ENCODE results near the gene ATG9A.

Gene ATG9A

DNA sequence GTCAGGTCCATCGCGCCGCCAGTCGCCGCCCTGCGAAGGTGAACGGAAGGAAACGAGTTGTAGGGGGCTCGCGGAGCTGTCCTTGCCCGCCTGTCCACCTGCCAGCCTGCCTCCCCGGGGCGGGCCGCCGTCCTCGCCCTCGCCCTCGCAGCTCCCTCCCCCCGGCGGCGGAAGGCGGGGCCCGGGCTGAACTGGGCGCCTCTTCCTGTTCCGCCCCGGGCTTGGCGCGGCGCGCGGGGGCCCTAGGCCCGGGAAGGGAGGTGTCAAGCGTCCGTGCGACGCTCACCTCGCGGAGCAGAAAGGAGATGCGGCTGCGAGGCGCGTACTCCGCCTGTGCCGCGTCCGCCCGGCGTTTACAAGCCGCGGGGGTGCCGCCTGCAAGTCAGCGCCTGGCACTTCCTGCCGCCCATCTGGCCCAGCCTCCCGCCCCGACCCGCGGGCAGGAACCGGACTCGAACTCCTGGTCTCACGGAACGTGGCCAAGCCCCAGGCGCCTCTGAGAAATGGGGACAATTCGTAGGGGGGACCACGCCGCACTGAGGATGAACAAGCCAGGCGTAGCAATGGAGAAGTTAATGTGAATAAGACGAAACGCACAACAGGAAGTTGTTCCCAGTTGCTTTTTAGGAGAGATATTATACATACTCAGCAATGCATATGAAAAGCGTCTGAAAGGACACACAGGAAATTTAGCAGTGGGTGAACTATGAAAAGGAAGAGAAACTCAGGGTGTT is 52.5 kb downstream of the ATG9A start, which contains the start of gene CNPPD1:
CNPPD1 (minus strand) TSS at position 108 of the 734 bp plus-strand sequence; CDS start at position 11, 97 bp downstream.
- no peak for DNase-seq (ENCODE audit: low read depth, low spot score)

GRCh38 chr2:219175928-219176817 is 53.3 kb downstream of the ATG9A start:
- DNase-seq (ENCODE audit: low read depth, low spot score): no peak

DNA sequence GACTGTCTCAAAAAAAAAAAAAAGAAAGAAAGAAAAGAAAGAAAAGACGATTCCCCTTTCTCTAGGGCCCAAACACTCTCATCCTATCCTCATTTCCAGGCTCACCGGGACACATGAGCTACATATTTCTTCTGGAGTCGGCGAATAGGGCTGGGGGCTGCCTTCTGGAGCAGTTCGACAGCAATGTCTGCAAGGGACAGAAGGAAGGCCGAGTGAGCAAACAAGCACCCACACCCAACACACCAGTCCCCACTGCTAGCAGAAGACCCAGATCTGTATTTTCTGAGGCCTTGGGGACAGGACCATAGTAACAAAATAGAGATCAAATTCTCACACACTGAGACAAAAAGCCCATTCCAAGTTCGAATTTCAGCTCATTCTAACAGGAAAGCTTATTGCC is 54.0 kb downstream of the ATG9A start:
- no peak for DNase-seq (ENCODE audit: low read depth, low spot score)

- DNase-seq (ENCODE audit: low read depth, low spot score): no peak
Measured at GRCh38 chr2:219174801-219175200, 54.6 kb downstream of the ATG9A start.

DNA sequence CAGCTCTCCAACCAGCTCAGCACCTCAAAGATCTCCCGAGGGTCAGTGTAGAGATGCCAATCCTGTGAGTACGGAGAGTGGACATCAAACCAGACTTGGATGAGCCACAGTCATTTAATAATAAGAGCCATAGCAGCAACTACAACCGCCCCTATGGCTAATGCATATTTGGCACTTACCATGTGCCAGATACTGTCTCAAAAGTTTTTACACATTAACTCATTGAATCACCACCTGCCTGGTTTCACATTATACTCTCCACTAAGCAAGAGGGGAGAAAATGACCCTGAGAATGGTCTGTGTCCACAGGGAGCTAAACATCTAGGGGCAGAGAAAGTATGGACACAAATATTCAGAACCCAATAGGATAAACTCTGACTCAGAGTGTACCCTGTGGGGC is 55.3 kb downstream of the ATG9A start:
- DNase-seq (ENCODE audit: low read depth, low spot score): no peak

DNA sequence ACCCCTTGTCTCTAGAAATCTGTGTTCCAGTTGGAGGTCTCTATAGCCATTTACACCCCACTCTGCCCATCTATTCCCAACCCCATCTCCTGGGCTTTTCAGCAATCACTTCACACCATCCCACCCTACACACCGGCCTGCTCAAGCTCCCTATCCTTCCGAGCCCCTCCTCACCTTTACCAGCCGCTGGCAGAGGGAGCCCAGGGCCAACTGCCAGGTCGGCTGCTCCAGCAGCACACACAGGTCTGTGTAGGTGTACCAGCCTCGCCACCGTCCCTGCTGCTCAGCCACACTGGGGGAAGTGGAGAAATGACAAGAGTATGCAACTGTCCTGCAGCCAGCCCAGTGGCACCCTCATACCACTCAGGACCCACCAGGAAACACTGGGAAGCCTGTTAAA is 56.3 kb downstream of the ATG9A start:
- DNase-seq (ENCODE audit: low read depth, low spot score): no peak

DNA sequence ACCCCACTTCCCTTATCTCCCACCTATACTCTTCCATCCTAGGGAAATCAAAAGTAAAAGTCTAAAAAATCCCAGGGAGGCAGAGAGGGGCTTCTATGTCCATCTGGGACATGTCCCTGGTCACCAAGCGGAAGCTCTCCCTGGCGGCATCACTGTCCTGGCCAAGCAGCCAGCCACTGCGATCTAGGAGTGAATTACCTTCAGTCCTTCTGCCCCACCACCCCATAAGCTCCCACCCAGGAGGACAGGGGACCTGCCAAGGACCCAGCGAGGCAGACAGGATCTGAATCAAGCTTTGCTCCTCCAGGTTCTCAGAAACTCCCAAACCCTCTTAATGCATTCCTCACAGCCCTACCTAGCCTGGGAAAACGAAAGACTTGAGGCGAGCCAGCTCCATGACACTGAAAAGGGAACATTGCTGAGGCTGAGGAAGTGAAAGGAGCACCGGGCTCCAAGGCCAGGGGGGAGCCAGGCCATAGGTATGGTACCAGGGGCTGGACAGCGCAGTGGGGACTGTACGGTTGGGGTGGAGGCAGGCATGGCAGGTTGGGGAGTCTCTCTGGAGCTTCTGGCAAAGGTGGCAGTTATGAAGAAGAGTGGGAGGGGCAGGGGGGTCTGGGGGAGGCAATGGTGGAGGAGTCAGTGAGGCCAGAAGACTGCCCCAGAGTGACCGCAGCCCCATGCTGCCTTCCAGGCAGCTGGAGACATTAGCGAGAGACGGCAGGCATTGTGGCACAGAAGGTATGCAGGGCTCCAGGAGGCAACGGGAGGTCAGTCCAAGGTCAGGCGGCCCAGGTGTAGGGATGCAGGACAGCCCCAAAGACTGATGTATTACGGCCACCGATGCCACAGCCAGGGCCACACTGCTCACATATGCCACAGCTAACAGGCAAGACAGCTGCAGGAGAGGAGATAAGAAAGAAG is 56.9 kb downstream of the ATG9A start:
- DNase-seq (ENCODE audit: low read depth, low spot score): no peak

DNA sequence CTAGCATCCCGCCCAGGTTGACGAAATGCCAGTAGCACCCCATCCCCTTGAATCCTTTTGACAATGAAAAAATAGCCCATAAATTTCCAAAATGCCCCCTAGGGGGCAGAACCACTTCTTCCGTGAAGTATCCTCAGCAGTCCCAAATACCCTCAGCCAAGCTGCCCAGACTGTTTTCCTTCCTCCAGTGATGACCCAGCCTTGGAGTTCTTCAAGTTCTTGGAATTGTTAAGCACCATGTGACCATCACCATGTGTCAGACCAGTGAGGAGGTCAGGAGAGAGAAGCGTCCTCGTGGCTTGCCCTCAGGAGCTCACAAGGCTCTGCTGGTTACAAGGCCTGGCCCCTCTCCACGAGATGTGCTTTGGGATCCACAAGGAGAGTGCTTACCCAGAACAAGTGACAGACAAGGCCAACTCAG is 58.2 kb downstream of the ATG9A start:
- no peak for DNase-seq (ENCODE audit: low read depth, low spot score)

GRCh38 chr2:219169930-219170654 is 59.3 kb downstream of the ATG9A start, which contains the start of gene SLC23A3:
Gene SLC23A3, minus strand, starts transcription at chr2:219170029. Its CDS starts 45 bp downstream, at chr2:219169984.
- DNase-seq (ENCODE audit: low read depth, low spot score): no peak
